GM12872 (cell line): ENCODE measurements around the gene PDZD7.

Source experiments
- TF ChIP-seq, protein P1 (sequence below): IDR thresholded peaks from 3 replicates; pipeline ENCODE4 v1.5.1; 2011; ENCODE audit warnings: low read depth, mild to moderate bottlenecking, low read length, moderate library complexity; ENCODE audit not compliant: insufficient read depth

Gene PDZD7

DNA sequence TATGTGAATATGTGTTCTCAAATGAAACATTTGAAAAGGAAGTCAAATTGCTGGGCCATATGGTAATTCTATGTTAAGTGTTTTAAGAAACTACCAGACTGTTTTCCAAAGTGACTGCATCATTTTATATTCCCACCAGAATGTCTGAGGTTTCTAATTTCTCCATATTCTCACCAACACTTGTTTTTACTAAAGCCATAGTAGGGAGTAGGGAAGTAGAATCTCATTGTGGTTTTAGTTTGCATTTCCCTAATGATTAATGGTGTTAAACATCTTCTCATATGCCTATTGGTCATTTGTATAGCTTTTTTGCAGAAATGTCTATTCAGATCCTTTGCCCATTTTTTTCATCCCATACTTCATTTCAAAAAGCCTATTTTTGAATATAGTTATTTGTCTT, 70.7 kb downstream of the PDZD7 start:
- TF ChIP-seq, protein P1, sequence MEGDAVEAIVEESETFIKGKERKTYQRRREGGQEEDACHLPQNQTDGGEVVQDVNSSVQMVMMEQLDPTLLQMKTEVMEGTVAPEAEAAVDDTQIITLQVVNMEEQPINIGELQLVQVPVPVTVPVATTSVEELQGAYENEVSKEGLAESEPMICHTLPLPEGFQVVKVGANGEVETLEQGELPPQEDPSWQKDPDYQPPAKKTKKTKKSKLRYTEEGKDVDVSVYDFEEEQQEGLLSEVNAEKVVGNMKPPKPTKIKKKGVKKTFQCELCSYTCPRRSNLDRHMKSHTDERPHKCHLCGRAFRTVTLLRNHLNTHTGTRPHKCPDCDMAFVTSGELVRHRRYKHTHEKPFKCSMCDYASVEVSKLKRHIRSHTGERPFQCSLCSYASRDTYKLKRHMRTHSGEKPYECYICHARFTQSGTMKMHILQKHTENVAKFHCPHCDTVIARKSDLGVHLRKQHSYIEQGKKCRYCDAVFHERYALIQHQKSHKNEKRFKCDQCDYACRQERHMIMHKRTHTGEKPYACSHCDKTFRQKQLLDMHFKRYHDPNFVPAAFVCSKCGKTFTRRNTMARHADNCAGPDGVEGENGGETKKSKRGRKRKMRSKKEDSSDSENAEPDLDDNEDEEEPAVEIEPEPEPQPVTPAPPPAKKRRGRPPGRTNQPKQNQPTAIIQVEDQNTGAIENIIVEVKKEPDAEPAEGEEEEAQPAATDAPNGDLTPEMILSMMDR, result no peak
